Activated CD8-positive, alpha-beta memory T cell treated with anti-CD3 and anti-CD28 coated beads, Interleukin-2, amount 50 U/mL, for 4 hours (primary cell): ENCODE results near the gene ATXN10.

Experiments
- DNase-seq: peaks from one replicate; pipeline ENCODE4 v3.0.0-alpha.2; 2020

Gene ATXN10

DNA sequence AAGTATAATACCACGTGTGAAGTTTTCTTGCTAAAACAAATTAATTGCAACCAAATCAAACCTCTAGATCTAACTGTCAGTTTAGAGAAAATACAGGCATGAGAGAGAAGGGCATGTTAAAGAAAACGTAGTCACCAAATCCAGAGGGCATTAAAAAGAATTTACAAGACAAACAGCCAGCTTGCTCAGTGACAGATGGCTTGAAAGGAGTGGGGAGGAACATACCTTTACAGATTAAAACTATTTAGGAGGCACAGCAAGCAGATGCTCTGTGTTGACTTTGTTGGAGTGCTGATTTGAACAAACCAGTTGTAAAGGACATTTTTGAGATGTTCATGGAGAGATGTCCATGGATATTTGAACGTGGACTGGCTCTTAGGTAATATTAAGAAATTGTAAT is 96.9 kb downstream of the ATXN10 start:
- no peak for DNase-seq

DNA sequence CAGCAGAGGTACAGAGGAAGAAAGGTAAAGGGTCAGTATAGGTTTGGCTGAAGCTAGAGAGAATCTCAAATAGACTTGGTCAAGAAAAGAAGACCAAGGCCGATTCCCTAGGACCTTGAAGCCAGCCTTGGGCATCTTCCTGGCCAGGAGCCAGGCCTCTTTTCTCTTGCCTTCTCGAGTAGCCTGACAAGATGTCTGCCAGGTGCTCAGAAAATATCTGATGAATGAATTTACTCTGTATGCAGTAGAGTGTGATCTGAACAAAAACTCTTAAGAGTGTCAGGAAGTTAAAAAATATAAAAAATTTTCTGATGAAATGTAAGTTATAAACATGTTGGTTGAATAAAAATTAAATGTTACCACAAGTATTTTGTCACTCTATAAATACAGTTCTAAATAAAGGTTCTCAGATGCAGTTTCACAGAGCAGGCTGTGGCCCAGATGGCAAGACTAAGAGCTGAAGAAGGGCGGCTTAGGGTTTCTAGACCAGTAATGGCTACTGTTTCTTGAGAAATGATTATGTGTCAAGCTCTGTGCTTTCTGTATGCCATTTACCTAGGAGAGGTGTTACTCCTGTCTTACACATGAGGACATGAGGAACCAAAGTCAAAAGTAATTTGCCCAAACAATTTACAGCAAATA is 98.1 kb downstream of the ATXN10 start:
- no peak for DNase-seq

DNA sequence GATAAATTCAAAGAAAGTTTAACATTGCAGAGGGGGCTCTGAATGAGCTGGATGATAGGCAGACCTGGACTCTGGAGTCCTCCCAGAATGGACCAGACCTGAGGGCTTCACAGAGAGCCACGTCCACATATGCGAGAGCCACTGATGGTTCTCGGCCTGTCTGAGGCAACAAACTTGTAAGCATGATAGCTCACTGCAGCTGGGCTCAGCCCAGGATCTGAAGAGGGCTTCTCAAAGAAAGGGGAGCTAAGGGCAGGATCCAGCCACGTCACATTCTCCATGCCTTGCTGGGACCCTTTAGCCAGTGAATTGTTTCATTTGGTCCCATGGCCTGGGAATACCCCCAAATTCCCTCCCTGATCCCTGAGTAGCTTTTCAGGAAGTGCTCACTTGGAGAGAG is 98.9 kb downstream of the ATXN10 start:
- no peak for DNase-seq

DNA sequence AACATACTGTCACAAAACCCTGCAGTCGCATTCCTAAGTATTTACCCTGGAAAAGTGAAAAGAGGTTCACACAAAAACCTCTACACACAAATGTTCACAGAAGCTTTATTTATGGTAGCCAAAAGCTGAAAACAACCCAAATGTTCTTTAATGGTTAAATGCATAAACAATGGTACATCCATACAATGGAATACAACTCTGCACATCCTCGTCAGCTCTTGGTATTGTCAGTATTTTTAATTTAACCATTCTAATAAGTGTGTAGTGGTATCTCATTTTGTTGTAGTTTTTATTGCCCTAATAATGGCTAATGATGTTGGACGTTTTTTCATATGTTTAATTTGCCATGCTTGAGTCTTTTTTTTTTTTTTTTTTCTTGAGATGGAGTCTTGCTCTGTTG is 99.4 kb downstream of the ATXN10 start:
- no peak for DNase-seq

DNA sequence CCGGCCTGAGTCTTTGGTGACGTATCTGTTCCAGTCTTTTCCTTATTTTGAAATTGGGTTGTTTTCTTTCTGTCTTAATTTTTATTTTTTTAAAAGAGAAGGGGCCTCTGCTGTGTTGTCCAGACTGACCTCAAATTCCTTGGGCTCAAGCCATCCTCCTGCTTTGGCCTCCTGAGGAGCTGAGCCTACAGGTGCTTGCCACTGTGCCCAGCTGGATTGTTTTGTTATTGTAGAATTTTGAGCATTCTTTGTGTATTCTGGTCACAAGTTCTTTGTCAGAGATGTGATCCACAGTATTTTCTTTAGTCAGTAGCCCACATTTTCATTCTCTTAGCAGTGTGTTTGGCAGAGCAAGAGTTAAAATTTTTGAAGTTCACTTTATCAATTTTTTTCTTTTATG is 100.1 kb downstream of the ATXN10 start:
- DNase-seq, result no peak

DNA sequence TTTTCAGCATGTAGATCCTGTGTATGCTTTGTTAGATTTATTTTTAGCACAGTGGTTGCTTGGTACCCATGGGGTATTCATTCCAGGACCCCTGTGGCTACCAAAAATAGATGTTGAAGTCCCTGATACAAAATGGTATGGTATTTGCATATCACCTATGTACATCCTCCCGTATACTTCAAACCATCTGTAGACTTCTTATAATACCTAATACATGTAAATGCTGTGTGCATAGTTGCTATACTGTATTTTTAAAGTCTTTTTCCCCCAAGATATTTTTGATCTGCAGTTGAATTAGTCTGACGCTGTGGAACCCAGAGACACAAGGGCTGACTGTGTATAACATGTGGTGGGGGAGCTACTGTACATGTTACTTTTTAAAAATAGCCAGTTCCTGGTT is 101.1 kb downstream of the ATXN10 start:
- no peak for DNase-seq

DNA sequence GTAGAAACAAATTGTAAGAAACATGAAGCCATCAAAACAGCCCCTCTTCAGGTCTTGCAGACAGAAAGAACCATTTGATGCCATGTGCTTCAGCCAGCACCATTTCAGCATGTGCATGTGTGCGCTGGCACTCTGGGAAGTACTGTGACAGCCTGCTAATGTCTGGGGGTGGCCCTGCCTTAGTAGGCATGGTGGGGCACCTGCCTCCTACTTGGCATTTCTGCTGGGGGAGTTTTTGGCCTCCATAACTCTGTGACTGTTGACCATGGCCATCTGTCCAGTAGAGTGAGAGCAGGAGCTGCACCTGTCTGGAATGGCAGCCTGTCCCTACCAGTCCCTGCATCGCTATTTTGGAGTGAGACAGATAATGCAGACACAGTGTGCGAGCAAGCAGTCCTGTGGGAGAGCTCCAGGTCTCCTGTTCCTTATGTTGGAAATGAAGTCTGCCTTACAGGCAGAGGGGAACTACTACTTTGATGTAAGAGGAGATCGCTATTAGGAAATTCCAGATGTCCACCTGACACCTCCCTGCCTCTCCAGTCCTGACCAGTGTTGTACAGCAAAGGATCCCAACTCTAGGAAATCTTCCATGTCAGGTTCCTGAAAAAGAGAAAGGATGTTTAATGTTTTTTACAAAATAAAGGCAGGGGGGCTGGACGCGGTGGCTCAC is 102.5 kb downstream of the ATXN10 start:
- no peak for DNase-seq

DNA sequence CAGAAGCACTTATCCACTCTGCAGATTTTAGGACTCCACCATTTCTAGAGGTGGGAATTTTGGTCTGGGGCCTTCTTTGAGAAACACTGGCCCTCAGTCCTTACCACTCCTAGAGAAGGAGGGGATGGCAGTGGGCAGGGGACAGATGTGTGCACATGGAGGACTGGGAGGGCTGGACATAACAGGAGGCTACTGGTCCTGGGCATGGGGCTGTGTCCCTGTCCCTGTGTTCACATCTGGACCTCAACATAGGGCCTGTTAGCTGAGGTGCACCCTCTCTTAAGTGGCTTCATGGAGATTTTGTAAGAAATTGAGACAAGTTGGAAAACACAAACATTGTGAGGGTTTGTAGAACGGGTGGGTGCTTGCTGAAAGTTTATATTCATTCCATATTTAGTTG is 103.4 kb downstream of the ATXN10 start:
- DNase-seq, result no peak

DNA sequence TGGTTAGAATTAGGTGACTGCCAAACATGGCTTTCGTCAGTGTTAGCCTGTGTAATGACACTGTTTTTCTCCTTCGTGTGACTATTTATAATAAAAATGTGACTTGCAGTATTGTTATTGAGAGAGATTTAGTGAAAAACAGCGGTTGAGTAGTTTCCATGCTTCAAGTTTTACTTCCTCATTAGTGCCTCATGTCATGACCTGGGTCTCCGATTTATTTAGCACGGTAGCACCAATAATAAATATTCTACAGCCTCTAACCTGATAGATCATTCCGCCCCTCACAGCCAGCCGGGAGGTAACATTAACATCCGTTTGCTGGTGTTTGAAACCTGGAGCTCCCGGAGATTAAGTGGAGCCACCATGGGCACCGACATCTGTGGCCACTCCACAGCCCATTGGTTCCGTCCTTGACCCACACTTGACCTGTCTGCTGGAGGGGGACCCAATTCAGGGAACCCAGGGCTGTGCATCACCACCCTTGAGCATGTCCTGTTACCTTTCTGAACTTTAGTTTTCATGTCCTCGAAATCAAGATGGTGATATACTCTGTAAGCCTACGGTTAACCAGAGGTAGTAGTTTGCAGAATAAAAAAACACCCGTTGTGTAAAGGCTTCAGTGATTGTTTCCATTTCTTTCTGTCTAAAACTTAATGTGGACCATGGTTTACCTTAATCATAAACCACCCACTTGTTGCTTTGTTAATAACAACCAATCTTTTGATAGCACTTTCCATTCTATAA is 104.1 kb downstream of the ATXN10 start:
- DNase-seq, result no peak

DNA sequence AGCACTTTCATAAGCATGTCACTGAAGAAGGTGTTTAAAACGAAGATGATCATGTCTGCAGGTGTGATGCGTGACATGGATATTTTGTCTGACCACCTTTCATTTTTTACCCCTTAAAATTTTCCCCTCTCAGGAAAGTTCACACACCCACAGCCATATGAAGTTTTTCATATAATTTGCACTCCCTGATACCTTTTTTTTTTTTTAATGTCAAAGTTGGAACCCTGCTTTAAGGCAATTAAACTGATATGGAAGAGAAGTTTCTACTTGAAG is 104.6 kb downstream of the ATXN10 start:
- DNase-seq, result no peak

DNA sequence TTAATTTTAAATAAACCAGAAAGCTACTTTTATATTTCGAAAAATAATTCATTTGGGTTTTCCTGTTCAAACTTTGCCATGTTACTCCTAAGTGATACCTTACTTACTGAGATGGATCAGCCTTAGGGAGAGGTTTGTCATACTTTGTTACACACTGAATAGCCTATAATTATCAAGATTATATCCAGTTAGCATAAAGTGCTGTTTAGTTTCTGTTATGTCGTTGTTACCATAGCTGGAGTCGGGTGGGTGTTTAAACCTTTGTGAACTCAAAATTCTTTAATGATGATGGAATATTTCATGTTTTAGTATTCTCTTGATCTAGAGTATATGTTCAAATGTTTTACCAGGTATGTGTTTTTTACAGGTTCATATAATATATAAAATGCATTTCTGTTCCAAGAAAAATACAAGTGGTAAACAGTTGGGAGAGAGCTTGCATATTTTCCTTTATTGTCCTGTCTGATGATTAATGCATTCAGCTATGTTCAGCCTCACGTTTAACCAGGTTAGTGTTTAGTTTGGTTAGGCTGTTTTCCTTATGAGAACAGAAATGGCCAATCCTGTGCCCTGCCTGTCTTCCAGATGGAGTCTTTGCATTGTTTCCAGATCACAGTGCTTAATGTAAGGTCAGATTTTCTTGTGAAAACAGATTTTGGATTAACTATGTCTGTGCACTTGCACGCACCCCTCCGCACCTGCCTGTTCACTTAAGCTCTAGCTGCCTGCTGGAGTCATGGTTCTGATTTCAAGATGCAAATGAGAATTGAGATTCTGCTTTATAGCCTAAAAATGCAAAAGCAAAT is 105.6 kb downstream of the ATXN10 start:
- no peak for DNase-seq

DNA sequence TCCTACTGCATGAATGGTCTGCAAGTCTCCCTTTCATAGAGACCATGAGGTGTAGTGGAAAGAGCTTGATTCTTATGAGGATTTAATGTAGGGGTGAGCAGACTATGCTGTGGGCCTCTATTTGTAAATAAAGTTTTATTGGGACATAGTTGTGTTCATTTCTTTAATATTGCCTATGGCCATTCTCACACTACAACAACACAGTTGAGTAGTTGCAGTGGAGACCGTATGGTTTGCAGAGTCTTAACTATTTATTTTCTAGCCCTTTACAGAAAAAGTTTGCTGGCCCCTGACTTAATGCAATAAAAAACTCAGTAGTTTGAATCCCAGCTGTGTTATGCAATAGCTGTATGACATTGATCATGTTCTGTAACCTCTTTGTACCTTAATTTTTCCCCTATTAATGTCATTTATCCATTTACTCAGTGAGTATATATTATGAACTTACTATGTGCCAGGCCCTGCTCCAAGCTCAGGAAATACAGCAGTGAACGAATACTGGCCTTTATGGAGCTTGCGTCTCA is 106.3 kb downstream of the ATXN10 start:
- no peak for DNase-seq

DNA sequence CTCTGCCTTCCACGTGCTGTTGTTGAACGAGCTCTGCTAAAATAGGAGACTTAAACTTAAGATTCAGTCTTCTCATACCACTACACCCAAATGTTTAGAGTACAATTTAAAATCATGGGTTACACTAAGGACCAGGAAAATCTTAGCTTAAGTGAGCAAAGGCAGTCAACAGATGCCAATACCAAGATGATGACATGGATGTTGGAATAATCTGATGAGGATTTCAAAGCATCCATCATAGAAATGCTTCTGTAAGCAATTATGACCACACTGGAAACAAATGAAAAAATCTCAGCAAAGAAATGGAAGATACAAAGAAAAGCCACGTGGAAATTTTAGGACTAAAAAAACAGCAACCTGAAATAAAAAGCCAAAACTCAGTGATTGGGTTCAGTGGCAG is 109.8 kb downstream of the ATXN10 start:
- DNase-seq, result no peak

DNA sequence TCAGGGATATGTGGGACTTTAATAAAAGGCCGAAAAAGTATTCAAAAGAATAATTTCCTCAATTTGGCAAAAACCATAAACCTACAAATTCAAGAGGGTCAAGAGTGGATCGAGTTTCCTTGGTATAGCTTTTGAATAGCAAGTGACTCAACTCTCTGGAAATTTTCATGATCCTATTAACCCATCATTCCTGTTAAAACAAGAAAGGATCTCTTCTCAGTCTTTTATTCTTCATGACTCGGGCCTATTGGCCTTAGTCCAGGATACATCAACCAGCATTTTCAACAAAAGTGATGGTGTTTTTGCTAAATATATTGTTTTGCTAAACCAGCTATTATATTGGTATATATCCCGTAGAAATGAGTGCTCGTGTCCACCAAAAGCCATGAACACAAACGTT is 110.3 kb downstream of the ATXN10 start:
- no peak for DNase-seq

DNA sequence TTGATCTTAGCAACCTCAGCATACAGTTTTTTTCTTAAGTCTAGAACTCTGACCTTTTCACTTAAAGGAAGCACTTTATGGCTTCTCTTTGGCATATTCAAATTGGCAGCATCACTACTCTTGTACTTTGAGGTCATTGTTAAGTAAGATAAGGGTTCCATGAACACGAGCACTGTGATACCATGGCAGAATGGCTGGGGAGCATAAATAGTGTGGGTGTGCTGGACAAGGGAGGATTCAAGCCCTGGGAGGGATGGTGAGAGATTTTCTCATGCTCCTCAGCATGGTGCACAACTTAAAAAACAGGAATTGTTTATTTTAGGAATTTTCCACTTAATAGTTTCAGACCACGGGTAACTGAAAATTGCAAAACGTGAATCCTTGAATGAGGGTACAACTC is 111.4 kb downstream of the ATXN10 start:
- DNase-seq, result no peak

DNA sequence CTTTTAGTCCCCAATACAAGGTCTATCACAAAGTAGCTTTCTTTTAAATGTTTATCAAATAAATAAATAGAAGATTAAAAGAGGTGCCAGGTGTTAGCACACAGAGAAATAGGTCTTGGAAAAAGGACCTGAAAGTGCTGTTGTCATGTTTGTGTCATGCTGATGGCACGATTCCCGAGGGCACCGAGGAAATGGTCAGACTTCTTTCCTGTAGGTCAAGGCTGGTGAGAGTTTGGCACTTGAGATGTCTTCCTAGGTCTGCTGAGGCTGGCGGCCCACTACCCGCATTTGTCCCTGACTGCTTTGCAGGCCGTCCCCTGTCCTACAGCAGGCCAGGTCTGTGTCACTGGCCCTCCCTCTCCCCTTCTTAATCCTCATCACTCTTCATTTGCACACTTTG is 112.1 kb downstream of the ATXN10 start:
- no peak for DNase-seq

DNA sequence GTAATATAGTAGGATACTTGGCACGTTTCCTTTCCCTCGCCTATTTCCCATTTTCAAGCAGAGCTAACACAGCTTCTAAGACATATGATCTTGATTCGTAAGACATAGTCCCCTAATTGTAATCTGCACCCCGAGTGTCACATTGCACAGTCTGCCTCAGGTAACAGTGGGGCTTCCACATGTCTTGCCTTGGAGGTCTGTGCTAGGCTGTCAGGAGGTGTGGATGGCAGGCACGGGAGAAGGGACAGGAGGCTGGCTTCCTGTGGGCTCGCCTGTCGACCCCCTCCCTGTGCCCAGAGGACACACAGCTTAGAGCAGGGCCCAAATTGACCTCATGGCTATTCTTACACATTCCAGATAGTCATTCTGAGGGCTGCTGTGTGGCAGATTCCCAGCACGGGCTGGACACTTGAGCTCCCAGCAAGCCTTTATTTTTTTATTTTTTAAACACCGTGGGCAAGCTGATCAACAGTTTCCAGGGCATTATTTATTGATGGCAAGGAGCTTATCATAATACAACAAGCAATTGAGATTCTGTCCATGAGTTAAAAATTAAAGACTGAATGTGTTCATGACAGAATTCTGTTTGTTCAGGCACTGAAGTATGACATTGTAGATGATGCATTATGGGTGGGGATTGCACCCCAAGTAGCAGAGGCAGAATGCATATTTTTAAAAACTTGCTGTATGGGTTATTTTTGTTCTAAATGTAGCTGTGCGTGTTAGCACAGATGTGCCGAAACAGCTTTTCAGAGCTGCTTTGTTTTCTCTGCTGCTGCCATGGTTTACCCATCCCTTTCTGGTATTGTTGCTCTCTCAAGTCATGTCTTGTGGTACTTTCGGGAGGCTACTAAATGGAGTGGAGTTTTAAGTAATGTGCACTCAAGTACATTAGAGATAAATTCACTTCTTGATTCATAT is 113.0 kb downstream of the ATXN10 start:
- no peak for DNase-seq

DNA sequence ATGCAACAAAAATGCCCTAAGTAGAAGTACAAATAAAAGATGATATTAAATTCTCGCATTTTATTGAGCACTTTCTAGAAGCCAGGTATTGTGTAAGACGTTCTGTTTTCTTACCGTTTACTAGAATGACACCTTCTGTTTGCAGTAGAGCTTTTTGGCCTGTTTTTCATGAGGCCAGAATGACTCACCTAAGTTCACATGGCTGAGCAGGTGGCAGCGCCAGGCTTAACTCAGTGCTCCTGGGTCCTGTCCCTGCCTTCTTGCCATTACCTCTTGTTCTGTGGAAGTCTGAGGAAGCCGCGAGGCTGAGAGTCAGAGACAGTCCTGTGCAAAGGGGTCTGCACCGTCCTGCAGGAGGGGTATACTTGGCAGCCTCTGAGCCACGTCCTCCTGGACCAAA is 113.8 kb downstream of the ATXN10 start:
- DNase-seq, result no peak

DNA sequence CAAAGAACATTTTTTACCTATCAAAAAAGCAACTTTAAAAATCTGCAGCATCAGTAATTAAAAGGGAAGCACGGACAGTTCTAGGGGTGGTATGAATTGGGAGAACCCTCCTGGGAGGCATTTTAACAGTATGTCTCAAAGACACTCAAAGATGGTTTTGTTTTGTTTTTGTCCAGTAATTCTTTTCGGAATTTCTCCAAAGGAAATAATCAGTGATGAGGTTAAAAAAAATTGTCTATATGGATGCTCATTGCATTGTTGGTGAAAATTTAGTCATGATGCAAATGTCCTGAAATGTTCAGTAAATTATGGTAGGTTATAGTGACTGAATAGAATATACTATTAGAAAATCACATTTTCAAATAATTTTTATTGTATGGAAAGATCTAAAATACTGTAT is 115.1 kb downstream of the ATXN10 start:
- DNase-seq, result no peak

DNA sequence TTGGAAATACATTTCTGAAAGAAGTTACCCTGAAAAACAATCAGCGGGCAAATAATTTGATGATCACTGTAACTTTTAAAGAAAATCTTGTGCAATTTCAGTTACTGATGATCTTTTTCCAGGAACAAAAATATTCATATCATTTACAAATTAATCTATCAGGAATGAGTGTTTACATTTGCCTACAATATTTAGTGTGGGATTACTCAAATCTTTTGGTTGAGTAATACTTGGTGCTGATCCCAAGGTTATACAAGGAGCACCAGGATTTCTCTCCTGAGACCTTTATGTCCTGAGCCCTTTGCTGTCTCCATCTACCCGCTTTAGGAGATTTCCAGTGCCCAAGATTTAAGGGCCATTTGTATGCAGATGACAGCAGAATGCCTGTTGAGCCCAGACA is 116.1 kb downstream of the ATXN10 start:
- no peak for DNase-seq

DNA sequence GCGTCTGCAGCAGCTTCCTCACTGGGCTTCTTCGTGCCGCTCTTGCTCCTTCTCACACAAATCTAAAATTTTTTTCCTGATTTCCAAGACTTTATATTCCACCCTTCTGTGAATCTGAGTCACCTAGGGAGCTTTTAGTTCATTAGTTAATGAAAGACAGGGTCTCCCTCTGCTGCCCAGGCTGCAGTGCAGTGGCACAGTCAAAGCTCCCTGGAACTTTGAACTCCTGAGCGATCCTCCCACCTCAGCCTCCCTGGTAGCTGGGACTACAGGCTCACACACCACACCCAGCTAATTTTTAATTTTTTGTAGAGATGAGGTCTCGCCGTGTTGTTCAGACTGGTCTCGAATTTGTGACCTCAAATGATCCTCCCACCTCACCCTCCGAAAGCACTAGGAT is 116.9 kb downstream of the ATXN10 start:
- DNase-seq, result no peak

DNA sequence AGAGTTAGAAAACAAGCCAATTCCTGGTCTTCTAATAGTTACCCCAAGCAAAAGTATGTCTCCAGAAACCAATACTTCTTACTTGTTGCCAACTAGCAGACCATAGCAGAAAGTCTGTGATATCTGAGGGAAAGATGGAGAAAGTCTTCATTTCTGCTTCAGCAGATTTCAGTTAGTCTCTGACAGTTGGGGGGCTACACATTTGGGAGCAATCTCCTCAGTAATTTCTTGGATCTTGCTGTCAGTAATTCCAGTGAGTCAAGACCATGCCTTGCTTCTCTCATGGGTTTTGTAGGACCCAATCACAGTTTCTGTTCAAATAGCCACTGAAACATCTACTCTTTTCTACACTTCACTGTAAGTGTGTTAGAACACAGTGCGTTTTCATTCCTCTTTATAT is 118.8 kb downstream of the ATXN10 start:
- DNase-seq, result no peak

DNA sequence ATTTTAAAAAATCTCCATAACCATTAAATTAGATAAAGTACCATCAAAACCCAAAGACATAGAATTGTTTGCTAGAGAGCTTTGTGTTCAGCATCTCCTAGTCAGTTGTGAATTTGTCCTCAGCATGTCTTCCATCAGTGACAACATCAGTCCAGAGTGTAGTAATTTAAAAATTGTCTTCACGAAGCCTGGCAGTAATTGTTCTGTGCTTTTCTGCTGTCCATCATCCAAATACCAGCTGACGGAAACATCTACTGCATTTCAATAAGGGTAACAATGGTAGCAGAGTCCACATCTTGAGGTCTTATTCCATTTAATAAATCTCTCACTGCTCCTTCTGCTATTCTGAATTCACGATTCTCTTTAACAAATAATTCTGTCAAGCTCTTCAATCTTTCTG is 121.5 kb downstream of the ATXN10 start:
- no peak for DNase-seq
